GM13977 (cell line): ENCODE measurements around the gene MT1M.

Experiments used
- DNase-seq: peaks from one replicate; pipeline ENCODE4 v3.0.0; 2012; ENCODE audit warnings: low spot score
- in situ Hi-C: fragments of 300-500 bp; cut with MboI; formaldehyde crosslinking; loops from one replicate; pipeline ENCODE4 v1.12.0; 2022; ENCODE audit warnings: low sequenced_read_pairs, low pct_unique_long_range_greater_than_20kb, mixed read lengths, inconsistent platforms; ENCODE audit not compliant: unreplicated experiment
- TF ChIP-seq, protein P1 (sequence below): IDR thresholded peaks from 2 replicates; pipeline ENCODE4 v1.5.1; 2012; ENCODE audit warnings: mild to moderate bottlenecking, control low read depth; ENCODE audit not compliant: insufficient read depth; ENCODE audit errors: extremely low read depth, missing control alignments

MT1M gene

DNA sequence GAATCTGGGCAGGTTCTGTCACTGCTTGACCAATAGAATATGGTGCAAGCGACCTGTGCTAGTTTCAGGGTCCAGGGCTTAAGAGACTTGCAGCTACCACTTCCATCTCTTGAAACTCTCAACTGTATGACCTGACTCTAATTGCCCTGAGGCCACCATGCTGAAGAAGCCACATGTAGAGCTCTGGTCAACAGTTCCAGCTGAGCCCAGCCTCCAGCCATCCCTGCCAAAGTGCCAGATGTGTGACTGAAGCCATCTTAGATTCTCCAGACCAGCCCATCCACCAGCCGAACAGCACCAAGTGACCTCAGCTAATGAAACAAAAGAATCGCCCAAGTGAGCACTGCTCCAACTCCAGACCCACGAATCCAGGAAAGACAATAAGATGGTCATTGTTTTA is 27.5 kb upstream of the MT1M start:
- TF ChIP-seq, protein P1, sequence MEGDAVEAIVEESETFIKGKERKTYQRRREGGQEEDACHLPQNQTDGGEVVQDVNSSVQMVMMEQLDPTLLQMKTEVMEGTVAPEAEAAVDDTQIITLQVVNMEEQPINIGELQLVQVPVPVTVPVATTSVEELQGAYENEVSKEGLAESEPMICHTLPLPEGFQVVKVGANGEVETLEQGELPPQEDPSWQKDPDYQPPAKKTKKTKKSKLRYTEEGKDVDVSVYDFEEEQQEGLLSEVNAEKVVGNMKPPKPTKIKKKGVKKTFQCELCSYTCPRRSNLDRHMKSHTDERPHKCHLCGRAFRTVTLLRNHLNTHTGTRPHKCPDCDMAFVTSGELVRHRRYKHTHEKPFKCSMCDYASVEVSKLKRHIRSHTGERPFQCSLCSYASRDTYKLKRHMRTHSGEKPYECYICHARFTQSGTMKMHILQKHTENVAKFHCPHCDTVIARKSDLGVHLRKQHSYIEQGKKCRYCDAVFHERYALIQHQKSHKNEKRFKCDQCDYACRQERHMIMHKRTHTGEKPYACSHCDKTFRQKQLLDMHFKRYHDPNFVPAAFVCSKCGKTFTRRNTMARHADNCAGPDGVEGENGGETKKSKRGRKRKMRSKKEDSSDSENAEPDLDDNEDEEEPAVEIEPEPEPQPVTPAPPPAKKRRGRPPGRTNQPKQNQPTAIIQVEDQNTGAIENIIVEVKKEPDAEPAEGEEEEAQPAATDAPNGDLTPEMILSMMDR = no peak
- in situ Hi-C loops = no loop called here
- DNase-seq = no peak

DNA sequence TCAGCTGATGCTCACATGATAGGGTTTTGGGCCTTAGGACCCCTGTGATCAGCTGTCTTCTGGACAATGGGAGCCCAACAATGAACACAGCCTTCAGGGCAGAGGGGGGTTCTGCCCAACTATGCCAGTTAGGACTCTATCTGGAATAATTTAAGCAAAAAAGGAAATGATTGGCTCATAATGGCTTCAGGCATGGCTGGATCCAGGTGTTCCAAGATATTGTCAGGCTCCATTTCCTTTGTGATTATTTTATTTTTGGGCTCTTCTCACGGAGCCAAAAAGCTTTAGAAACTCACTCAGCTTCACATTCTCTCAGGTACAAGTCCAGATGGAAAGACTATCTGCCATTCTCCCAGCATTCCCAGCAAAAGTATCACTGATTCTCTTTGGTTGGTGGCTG is 27.0 kb upstream of the MT1M start:
- in situ Hi-C loops = no loop called here
- TF ChIP-seq, protein P1 = no peak
- no peak for DNase-seq

GRCh38 chr16:56606071-56606475 is 26.4 kb upstream of the MT1M start:
- in situ Hi-C loops = no loop called here
- no peak for DNase-seq
- TF ChIP-seq, protein P1 = no peak

DNA sequence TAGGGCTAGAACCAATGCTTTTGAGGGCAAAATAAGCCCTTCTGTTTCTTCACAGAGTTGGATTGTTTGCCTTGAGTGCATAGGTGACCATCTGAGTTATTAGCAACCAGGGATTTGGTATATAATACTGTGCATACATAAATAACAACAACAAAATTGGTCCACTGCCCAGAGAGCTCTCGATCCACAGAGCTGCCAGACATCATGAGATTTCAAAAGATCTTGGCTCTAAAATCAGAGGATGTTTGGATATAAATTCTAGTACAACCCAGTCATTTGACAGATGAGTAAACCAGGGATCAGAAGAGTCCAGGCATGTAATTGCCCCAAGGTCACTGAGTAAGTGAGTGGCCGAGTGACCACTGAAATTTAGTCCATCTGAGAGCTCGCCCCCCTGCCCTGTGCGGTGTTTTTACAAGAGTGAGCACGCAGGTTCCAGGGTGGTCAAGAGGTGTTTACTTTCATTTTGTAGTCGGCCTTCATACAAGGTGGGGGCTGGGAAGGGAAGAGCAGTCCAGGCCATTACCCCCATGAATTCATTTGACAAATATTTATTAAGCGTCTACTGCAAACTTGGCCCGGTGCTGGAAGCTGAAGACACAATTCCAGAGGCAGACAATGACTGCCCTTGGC is 25.9 kb upstream of the MT1M start:
- TF ChIP-seq, protein P1 = no peak
- DNase-seq = no peak
- in situ Hi-C loops = no loop called here

DNA sequence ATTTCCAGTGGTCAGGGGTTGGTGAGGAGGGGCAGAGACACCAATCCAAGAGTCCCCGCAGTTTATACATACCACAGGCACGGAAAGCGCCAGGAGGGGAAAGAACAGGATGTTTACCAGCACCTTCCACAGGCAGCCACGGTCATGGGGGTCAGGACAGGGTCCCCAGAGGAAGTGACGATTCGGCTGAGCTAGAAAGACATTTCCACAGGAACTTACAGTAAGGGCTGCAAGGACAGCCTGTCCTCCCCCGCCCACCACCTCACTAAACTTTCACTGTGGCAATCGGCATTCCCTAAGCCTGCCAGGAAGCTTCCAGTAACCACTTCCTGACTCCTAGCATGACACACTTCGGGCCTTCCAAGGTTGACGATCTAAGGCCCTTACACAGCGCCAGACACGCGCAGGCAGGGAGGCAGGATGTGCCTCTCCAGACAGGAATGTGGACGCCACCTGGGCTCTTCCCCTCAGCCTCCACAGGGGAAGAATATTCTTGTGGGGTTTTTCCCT is 25.3 kb upstream of the MT1M start:
- no peak for DNase-seq
- in situ Hi-C loops = no loop called here
- TF ChIP-seq, protein P1 = no peak

- in situ Hi-C loops = no loop called here
- TF ChIP-seq, protein P1 = no peak
- no peak for DNase-seq
These were observed 24.8 kb upstream of the MT1M start for GRCh38 chr16:56607675-56608042.
